H1 (cell line): ENCODE data around the gene GUCY1A1. TPM values are rescaled to one million over a fixed set of nuclear protein-coding genes. Genes with fewer than 3 reads are reported as not detected.

Experiments used
- CTCF ChIA-PET: fragments of 300-600 bp; sonication (Branson Sonifier 250); formaldehyde crosslinking; loops from one replicate; lab custom pipeline; 2021; ENCODE audit not compliant: partially characterized antibody; lab: Charles Lee
- POLR2A ChIA-PET: fragments of 300-600 bp; sonication (Branson Sonifier 250); formaldehyde crosslinking; loops from one replicate; lab custom pipeline; 2021; ENCODE audit warnings: inconsistent platforms; ENCODE audit not compliant: partially characterized antibody; lab: Charles Lee
- DNase-seq, 2 experiments: peaks; one replicate each; pipeline versions ENCODE4 v3.0.0 to v3.0.0-alpha.2; 2010 to 2022; ENCODE audit warnings: low spot score in 2 of 2, low read depth in 1 of 2, mixed read lengths in 1 of 2
- FAIRE-seq: peaks from 2 replicates; lab custom pipeline; 2011; peaks lifted over from hg19 to GRCh38; lab: Jason Lieb, UNC
- H2AFZ ChIP-seq: 2 replicates; pipeline ENCODE4 v1.8.1; 2012; ENCODE audit warnings: low read length, inconsistent platforms
- H2AK5ac ChIP-seq: 2 replicates; pipeline ENCODE4 v1.6.1; 2013; ENCODE audit warnings: low read depth, low read length
- H2BK120ac ChIP-seq: replicated peaks from 2 replicates; pipeline ENCODE3; 2013; ENCODE audit warnings: low read depth, low read length, inconsistent platforms
- H2BK12ac ChIP-seq: 2 replicates; pipeline ENCODE4 v1.6.1; 2013; ENCODE audit warnings: low read depth, low read length
- H2BK15ac ChIP-seq: 2 replicates; pipeline ENCODE4 v1.6.1; 2013; ENCODE audit warnings: low read length
- H2BK20ac ChIP-seq: 2 replicates; pipeline ENCODE4 v1.6.1; 2013; ENCODE audit warnings: low read length
- H2BK5ac ChIP-seq: 2 replicates; pipeline ENCODE4 v1.6.1; 2013; ENCODE audit warnings: low read depth, low read length
- H3K14ac ChIP-seq: 2 replicates; pipeline ENCODE4 v1.6.1; 2013; ENCODE audit warnings: inconsistent platforms; ENCODE audit not compliant: insufficient read length
- H3K18ac ChIP-seq: 2 replicates; pipeline ENCODE4 v1.6.1; 2013; ENCODE audit warnings: low read length; ENCODE audit errors: extremely low read depth
- H3K23ac ChIP-seq: 2 replicates; pipeline ENCODE4 v1.6.1; 2013; ENCODE audit warnings: inconsistent platforms; ENCODE audit not compliant: insufficient read length
- H3K23me2 ChIP-seq: 2 replicates; pipeline ENCODE4 v1.6.1; 2013; ENCODE audit warnings: low read depth, low read length
- H3K27ac ChIP-seq: 2 replicates; pipeline ENCODE4 v1.6.1; 2011; ENCODE audit warnings: low read depth, low read length, inconsistent platforms
- H3K27me3 ChIP-seq, 4 experiments: replicated peaks in 1 of 4; 1 replicate in 1 of 4; 2 replicates in 3 of 4; pipeline versions ENCODE4 v1.6.1 to v1.8.1; 2011 to 2013; ENCODE audit warnings: low read length in 3 of 4, mild to moderate bottlenecking in 3 of 4, inconsistent platforms in 2 of 4, mixed read lengths in 2 of 4, moderate library complexity in 1 of 4; ENCODE audit not compliant: control insufficient read depth in 3 of 4, insufficient read depth in 3 of 4; ENCODE audit errors: extremely low read depth in 1 of 4
- H3K36me3 ChIP-seq, 4 experiments: 2 replicates each; pipeline versions ENCODE4 v1.6.1 to v1.8.1; 2011 to 2013; ENCODE audit warnings: mild to moderate bottlenecking in 4 of 4, low read length in 3 of 4, moderate library complexity in 2 of 4, control low read depth in 1 of 4, inconsistent platforms in 1 of 4; ENCODE audit not compliant: insufficient read depth in 4 of 4, control insufficient read depth in 2 of 4
- H3K4ac ChIP-seq: replicated peaks from 2 replicates; pipeline ENCODE3; 2013; ENCODE audit warnings: low read length, low read depth, mixed read lengths, inconsistent platforms; ENCODE audit not compliant: insufficient read length
- H3K4me1 ChIP-seq, 4 experiments: replicated peaks in 1 of 4; 1 replicate in 1 of 4; 2 replicates in 3 of 4; pipeline versions ENCODE4 v1.6.1 to v1.8.1; 2011 to 2013; ENCODE audit warnings: low read length in 3 of 4, inconsistent platforms in 2 of 4, mixed read lengths in 1 of 4; ENCODE audit not compliant: insufficient read depth in 4 of 4, control insufficient read depth in 3 of 4
- H3K4me2 ChIP-seq, 2 experiments: 2 replicates each; pipeline versions ENCODE4 v1.6.1 to v1.8.1; 2011 to 2013; ENCODE audit warnings: low read depth in 2 of 2, low read length in 2 of 2, control low read depth in 1 of 2, inconsistent platforms in 1 of 2, mild to moderate bottlenecking in 1 of 2; ENCODE audit not compliant: insufficient read depth in 1 of 2
- H3K4me3 ChIP-seq, 4 experiments: fragments of 200-600, 300-600 bp in 1 of 4; sonication (generic), shearing (Covaris generic), sonication (Bioruptor Twin) in 1 of 4; 2 replicates each; pipeline versions ENCODE4 v1.5.1 to v1.8.1; 2011 to 2016; ENCODE audit warnings: low read length in 4 of 4, low read depth in 3 of 4, control low read depth in 2 of 4, inconsistent platforms in 2 of 4, mild to moderate bottlenecking in 2 of 4, mixed read lengths in 1 of 4, moderate library complexity in 1 of 4; ENCODE audit not compliant: insufficient read depth in 2 of 4; ENCODE audit errors: extremely low read depth in 1 of 4
- H3K56ac ChIP-seq: replicated peaks from 2 replicates; pipeline ENCODE3; 2013; ENCODE audit warnings: low read depth, mild to moderate bottlenecking, mixed read lengths, low read length, inconsistent platforms; ENCODE audit not compliant: insufficient read length
- H3K79me1 ChIP-seq: 2 replicates; pipeline ENCODE4 v1.6.1; 2013; ENCODE audit warnings: low read depth, low read length, control low read depth
- H3K79me2 ChIP-seq, 2 experiments: 2 replicates each; pipeline versions ENCODE4 v1.6.1 to v1.8.1; 2012 to 2013; ENCODE audit warnings: low read length in 2 of 2, mild to moderate bottlenecking in 2 of 2, inconsistent platforms in 1 of 2; ENCODE audit not compliant: insufficient read depth in 2 of 2, control insufficient read depth in 1 of 2
- H3K9ac ChIP-seq, 4 experiments: replicated peaks in 1 of 4; 1 replicate in 1 of 4; 2 replicates in 3 of 4; pipeline versions ENCODE4 v1.6.1 to v1.8.1; 2011 to 2013; ENCODE audit warnings: low read depth in 3 of 4, low read length in 3 of 4, control low read depth in 2 of 4, mild to moderate bottlenecking in 2 of 4, moderate library complexity in 2 of 4, inconsistent platforms in 1 of 4; ENCODE audit errors: extremely low read depth in 1 of 4
- H3K9me3 ChIP-seq, 2 experiments: 2 replicates each; pipeline versions ENCODE4 v1.6.1 to v1.8.1; 2012 to 2013; ENCODE audit warnings: mild to moderate bottlenecking in 2 of 2, moderate library complexity in 2 of 2, control low read depth in 1 of 2, inconsistent platforms in 1 of 2, low read depth in 1 of 2, low read length in 1 of 2, mixed read lengths in 1 of 2; ENCODE audit not compliant: insufficient read depth in 2 of 2
- H4K20me1 ChIP-seq, 2 experiments: replicated peaks in 1 of 2; 2 replicates each; pipeline versions ENCODE3 to v1.8.1; 2011 to 2013; ENCODE audit warnings: inconsistent platforms in 2 of 2, low read length in 2 of 2, mild to moderate bottlenecking in 1 of 2; ENCODE audit not compliant: insufficient read depth in 2 of 2, control insufficient read depth in 1 of 2
- H4K5ac ChIP-seq: 2 replicates; pipeline ENCODE4 v1.6.1; 2013; ENCODE audit warnings: low read length, low read depth, mixed read lengths, inconsistent platforms; ENCODE audit not compliant: insufficient read length
- H4K8ac ChIP-seq: 2 replicates; pipeline ENCODE4 v1.8.0; 2013; ENCODE audit warnings: mild to moderate bottlenecking, moderate library complexity, low read length, inconsistent platforms; ENCODE audit not compliant: insufficient read depth; ENCODE audit errors: extremely low read depth
- H4K91ac ChIP-seq: replicated peaks from 2 replicates; pipeline ENCODE3; 2013; ENCODE audit warnings: low read length, mixed read lengths, inconsistent platforms; ENCODE audit not compliant: insufficient read length
- ASH2L ChIP-seq: fragments of 200-600, 300-600 bp; sonication (generic); IDR thresholded peaks from one replicate; pipeline ENCODE4 v1.7.1; 2017; ENCODE audit warnings: low read length
- CREB1 ChIP-seq: IDR thresholded peaks from 2 replicates; pipeline ENCODE4 v1.6.1; 2012; ENCODE audit warnings: inconsistent platforms
- EGR1 ChIP-seq: IDR thresholded peaks from 2 replicates; pipeline ENCODE4 v1.6.1; 2011; ENCODE audit warnings: low read depth, low read length, borderline replicate concordance
- EP300 ChIP-seq, 2 experiments: IDR thresholded peaks; 1 replicate in 1 of 2; 2 replicates in 1 of 2; pipeline ENCODE4 v1.6.1; 2011 to 2012; ENCODE audit warnings: low read depth in 2 of 2, low read length in 2 of 2, mild to moderate bottlenecking in 2 of 2, borderline replicate concordance in 1 of 2, inconsistent platforms in 1 of 2, moderate library complexity in 1 of 2
- FOSL1 ChIP-seq: IDR thresholded peaks from 2 replicates; pipeline ENCODE4 v1.6.1; 2011; ENCODE audit warnings: mild to moderate bottlenecking, low read depth, low read length, moderate library complexity; ENCODE audit not compliant: insufficient read depth
- JUN ChIP-seq: IDR thresholded peaks from 2 replicates; pipeline ENCODE4 v1.6.1; 2011; ENCODE audit warnings: low read depth, mild to moderate bottlenecking, improper control_type of control experiment, low read length
- KDM4A ChIP-seq: IDR thresholded peaks from one replicate; pipeline ENCODE4 v1.7.1; 2012; ENCODE audit warnings: low read depth, mild to moderate bottlenecking, moderate library complexity, low read length, inconsistent platforms; ENCODE audit not compliant: severe bottlenecking
- MAX ChIP-seq: IDR thresholded peaks from 2 replicates; pipeline ENCODE4 v1.6.1; 2012; ENCODE audit warnings: inconsistent platforms
- RFX5 ChIP-seq: IDR thresholded peaks from 2 replicates; pipeline ENCODE4 v1.6.1; 2011; ENCODE audit warnings: low read depth, low read length, improper control_type of control experiment, borderline replicate concordance
- SAP30 ChIP-seq: fragments of 300-600 bp; sonication (generic); IDR thresholded peaks from 2 replicates; pipeline ENCODE4 v1.7.1; 2012; ENCODE audit warnings: low read length, moderate library complexity, mild to moderate bottlenecking, inconsistent platforms; ENCODE audit not compliant: insufficient read depth, insufficient replicate concordance
- SP1 ChIP-seq: IDR thresholded peaks from 2 replicates; pipeline ENCODE4 v1.6.1; 2011; ENCODE audit warnings: low read depth, low read length
- WGBS, 2 experiments: shearing (Covaris generic) in 1 of 2; methylation state at CpG; one replicate each; pipeline versions ENCODE4 v1.1.6 to v1.1.7; 2013 to 2015; ENCODE audit warnings: low lambda C conversion rate in 2 of 2, mixed read lengths in 2 of 2, inconsistent platforms in 1 of 2, low coverage in 1 of 2, missing lambda C conversion rate in 1 of 2; ENCODE audit not compliant: insufficient replicate concordance in 2 of 2, insufficient coverage in 1 of 2, insufficient read length in 1 of 2; ENCODE audit errors: extremely low coverage in 1 of 2, missing lambda C conversion rate in 1 of 2; 5-methylcytosine and 5-hydroxymethylcytosine counted together
- polyA plus RNA-seq, 7 experiments: library from polyadenylated mRNA; depleted of rRNA in 3 of 7; stranded (reverse) in 5 of 7; unstranded in 2 of 7; fragments of >200 nt in 5 of 7; fragments of 200-250 nt in 2 of 7; gene quantifications; 1 replicate in 5 of 7; 2 replicates in 1 of 7; 4 replicates in 1 of 7; pipeline versions ENCODE4 v1.2.1 to v1.2.3, GENCODE V29; 2011 to 2013; ENCODE audit warnings: missing spikeins in 2 of 7, mixed read lengths in 2 of 7
- total RNA-seq: library from RNA; stranded (reverse); fragmentation: NEBNext Ultra II Directional; extraction: Animal tissue kit (Norgen Biotek cat#: 25700); gene quantifications from 2 replicates; pipeline ENCODE4 v1.2.1, GENCODE V29; 2021

The GUCY1A1 gene
- total and polyA plus RNA-seq, 2 of the 8 experiments (the other 6 are each of a cell fraction or from before 2014, with no cell fraction given): not detected

- WGBS, 2 experiments: 16% methylated on average over 26 of the region's 51 CpGs; no CpG with 5 or more reads in 1 of the 2 experiments
- H3K9ac ChIP-seq: no peak within 1 kb of the TSS
- peaks cover 3 to 16% (median 9%) of the 10 kb centered on the region in 4 experiments for H3K27me3 ChIP-seq
- H2BK20ac ChIP-seq: no peak within 1 kb of the TSS
- peaks cover 0 to 6% (median 0%) of the 10 kb centered on the region in 4 experiments; a peak in 2 of 7 replicates for H3K4me1 ChIP-seq
- no peaks in the 10 kb centered on the region for H3K36me3 ChIP-seq
- no peak within 1 kb of the TSS; the same call in 1 of the 2 replicates for H2BK12ac ChIP-seq
- CTCF ChIA-PET: interaction anchor here (0.6 to 2.5 kb wide), 7 partner anchors 10 to 626 kb away, joined by 3 to 14 read pairs (median 4); no protein-coding TSS in a partner anchor
- no peak within 1 kb of the TSS for H2BK15ac ChIP-seq
- H3K4ac ChIP-seq: no peak within 1 kb of the TSS
- H2AK5ac ChIP-seq: no peak within 1 kb of the TSS
- H3K14ac ChIP-seq: no peak within 1 kb of the TSS
- DNase-seq: peak; percentile 83 to 89
- no peaks in the 10 kb centered on the region for H3K79me1 ChIP-seq
- POLR2A ChIA-PET: interaction anchor here (0.6 kb wide), 1 partner anchor 323 kb away, joined by 3 read pairs; no protein-coding TSS in a partner anchor
- peaks cover 7% of the 10 kb centered on the region; the same call in 1 of the 2 replicates for H3K23me2 ChIP-seq
- FAIRE-seq: peak; percentile 74
- H2AFZ ChIP-seq: peak within 1 kb of the TSS; percentile 12; the same call in 1 of the 2 replicates
- H4K8ac ChIP-seq: no peak within 1 kb of the TSS
- H3K4me3 ChIP-seq: peak within 1 kb of the TSS; percentile 49 to 75 (median 52)
- H2BK120ac ChIP-seq: no peak within 1 kb of the TSS
- H4K20me1 ChIP-seq: no peaks in the 10 kb centered on the region
- no peak within 1 kb of the TSS for H3K56ac ChIP-seq
- H3K18ac ChIP-seq: no peak within 1 kb of the TSS
- H4K5ac ChIP-seq: peak within 1 kb of the TSS; percentile 31
- no peak within 1 kb of the TSS for H2BK5ac ChIP-seq
- H4K91ac ChIP-seq: no peak within 1 kb of the TSS
- H3K23ac ChIP-seq: no peak within 1 kb of the TSS
- no peaks in the 10 kb centered on the region for H3K79me2 ChIP-seq
- no peak within 1 kb of the TSS for H3K27ac ChIP-seq
- H3K9me3 ChIP-seq: no peaks in the 10 kb centered on the region
- H3K4me2 ChIP-seq: peak within 1 kb of the TSS; percentile 80 to 85
- TF ChIP-seq CREB1 (peak; percentile 60), EP300 (IDR thresholded peaks at IDR 0.05; ENCODE audit: borderline replicate concordance in 1 of 2, low read depth in 2 of 2, low read length in 2 of 2) (peak in 1 of 2 experiments; percentile 19; a peak in 1 of 3 replicates), JUN (no peak), SAP30 (no peak), ASH2L (peak; percentile 65), KDM4A (peak; percentile 91), SP1 (peak; percentile 92), FOSL1 (no peak), EGR1 (peak; percentile 79), RFX5 (0 out of 2 replicates have a peak, but pooled peaks have one; percentile 21), MAX (peak; percentile 96)
Observed at GRCh38 chr4:155758481-155759371, 92.1 kb downstream of the GUCY1A1 start, which contains the start of gene GUCY1B1. GUCY1B1 (plus strand) TSS chr4:155759021; CDS start chr4:155759141, 120 bp downstream.
